ENCODE results near the gene ALDOA.

Gene ALDOA

DNA sequence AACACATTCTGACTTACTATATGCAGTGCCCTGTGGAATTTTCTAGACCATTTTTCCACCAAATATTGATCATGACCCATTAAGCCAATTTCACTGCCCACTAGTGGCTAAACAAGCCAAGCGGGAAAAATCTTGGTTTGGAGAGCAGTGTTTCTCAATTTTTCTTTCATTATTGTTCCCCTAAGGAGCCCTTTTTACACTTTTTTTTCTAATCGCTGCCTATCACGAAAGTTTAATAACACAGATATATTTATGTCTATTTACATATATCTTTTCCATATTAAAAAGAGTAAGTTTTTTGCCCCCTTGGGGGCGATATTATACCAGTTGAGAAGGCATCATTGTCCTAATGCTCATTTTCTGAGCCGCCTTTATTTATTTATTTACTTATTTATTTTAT lies 23.7 kb upstream of the ALDOA start:
- DNase-seq (ENCODE audit: low spot score) = no peak

GRCh38 chr16:30046178-30046577 lies 19.4 kb upstream of the ALDOA start:
- DNase-seq (ENCODE audit: low spot score) = no peak

- DNase-seq (ENCODE audit: low spot score) = no peak
Observed at GRCh38 chr16:30046588-30046987, 19.0 kb upstream of the ALDOA start.

DNA sequence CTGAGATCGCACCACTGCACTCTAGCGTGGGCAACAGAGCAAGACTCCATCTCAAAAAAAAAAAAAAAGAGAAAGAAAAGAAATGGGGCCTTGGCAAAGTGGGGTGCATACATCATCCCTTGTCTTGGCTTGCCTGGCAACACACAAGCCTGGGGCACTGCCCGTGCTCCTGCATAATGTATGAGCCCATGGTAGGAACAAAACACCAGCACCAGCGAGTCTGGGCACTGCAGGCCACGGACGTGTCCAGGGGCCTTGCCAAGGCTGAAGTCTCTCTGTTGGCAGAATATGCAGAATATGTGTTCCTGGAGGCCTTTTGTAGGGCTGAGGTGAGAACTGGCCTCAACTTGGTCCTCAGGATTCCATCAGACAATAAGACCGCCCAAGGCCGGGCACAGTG lies 15.7 kb upstream of the ALDOA start:
- DNase-seq (ENCODE audit: low spot score) = no peak

DNA sequence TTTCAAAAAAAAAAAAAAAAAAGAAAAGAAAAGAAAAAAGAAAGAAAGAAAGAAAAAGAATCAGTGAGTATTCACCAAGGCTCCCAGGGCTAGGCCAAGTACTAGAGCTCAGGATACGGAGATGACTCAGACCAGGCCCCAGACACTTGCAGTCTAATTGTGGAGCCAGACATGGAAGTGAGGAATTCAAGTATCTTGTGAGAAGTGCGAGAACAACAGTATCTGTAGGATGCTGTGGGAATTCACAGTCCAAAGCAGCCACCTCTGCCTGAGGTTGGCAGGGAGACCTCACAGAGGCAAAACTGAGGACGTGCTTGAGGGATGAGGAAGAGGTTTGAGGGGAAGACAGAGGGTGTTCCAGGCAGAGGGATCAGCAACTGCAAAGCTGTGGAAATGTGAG lies 14.0 kb upstream of the ALDOA start:
- DNase-seq (ENCODE audit: low spot score) = peak; percentile 60

GRCh38 chr16:30052671-30053372 lies 12.7 kb upstream of the ALDOA start:
- peak; percentile 95 for DNase-seq (ENCODE audit: low spot score)

DNA sequence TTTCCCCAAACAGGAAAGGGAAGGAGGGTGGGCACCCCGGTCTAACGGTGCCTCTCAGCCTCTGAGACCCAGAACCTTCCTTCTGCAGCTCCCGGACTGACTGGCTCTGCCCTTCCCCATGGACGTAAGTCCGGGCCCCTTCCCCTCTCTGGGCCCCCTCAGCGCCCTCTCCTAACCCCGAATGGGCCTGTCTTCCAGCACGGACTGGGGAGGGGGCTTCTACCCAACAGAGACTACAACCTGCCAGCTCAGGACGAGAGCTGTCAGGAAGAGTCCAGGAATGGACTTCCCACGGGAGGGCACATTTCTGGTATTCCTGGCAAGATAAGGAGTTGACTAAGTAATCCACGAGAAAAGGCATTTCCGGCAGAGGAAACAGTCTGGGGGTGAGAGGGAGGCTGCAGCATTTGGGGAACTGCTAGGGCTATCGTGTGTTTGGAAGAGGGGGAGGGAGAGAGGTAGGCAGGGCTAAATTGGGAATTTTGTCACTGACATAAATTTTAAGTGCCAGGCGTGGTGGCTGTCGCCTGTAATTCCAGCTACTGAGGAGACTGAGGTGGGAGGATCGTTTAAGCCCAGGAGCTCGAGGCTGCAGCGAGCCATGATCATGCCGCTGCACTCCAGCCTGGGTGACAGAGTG lies 12.1 kb upstream of the ALDOA start:
- peak; percentile 67 for DNase-seq (ENCODE audit: low spot score)

- no peak for DNase-seq (ENCODE audit: low spot score)
Observed at GRCh38 chr16:30054451-30054850, 11.1 kb upstream of the ALDOA start.

- no peak for DNase-seq (ENCODE audit: low spot score)
Observed at GRCh38 chr16:30054959-30055553, 10.5 kb upstream of the ALDOA start.

DNA sequence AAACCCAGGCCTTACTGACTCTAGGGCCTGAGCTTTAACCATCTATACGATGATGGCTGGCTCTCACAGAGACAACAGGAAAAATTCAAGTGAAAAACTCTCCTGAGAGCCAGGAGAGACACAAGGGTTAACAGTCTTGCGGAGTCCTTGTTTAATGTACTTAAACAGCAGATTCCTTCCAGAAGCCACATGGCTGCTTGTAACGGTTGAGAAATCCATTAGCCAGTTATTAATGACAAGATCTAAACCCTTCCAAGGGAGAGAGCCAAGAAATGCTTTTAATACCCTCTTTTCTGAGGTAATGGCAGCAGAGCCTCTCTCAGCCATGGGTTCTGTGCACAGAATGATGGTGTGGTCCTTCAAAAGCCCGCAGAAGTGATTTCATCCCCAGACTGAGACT lies 5.2 kb upstream of the ALDOA start:
- DNase-seq (ENCODE audit: low spot score) = no peak

DNA sequence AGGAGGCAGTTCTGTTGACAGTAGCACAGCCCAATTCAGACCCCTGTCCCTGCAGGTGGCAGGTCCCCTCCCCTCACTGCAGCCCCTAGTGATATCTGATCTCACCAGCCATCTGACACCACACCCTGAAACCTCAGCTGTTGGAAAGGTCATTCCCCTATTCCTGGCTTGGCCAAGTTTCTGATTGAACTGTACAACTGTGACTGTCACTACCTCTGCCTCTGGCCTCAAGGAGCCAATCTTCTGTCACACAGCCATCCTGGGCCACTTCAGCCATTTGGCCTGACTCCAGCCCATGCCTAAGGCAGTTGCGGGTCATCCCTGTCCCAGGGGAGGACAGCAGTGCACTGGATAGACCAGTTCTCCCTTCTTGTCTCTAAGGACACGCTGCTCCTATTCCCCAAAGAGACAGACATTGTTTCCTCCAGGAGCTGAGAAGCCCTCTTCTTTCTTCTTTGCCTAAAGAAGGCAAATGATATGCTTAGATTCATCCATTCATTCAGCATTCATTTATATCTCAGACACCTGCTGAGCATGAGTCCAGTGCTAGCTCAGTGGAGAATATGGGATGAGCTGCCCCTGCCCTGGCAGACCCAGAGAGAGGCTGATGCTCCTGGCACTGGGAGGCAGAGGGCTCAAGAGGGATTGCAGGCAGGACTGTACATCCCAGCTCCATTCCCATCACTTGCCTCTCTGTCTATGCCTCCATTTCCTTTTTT lies 4.6 kb upstream of the ALDOA start:
- DNase-seq (ENCODE audit: low spot score) = no peak

DNA sequence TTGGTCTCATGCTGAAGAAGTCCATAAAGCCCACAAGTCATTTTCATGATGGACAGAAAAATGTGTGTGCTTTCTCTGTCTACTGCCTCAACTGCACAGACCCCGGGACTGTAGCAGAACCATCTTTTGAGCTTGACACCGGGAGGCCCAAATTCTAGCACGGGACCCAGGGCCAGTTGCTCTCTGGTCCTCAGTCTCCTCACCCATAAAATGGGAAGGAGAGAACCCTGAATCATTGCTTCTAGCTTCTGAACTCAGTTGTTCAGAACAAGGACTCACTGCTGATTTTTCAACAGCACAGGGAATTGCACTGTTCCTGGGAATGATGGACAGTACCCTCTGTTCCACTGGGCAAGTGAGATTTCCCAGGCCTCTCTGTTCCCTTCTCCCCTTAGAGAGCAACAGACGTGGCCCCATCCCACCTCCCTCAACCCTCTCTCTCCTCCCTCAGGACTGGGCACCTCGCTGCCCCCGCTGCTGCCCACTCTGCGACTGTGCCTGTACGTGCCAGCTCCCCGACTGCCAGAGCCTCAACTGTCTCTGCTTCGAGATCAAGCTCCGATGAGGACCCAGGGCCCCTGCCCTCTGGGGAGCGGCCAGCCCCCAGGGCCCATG lies 2.2 kb upstream of the ALDOA start:
- DNase-seq (ENCODE audit: low spot score) = no peak

DNA sequence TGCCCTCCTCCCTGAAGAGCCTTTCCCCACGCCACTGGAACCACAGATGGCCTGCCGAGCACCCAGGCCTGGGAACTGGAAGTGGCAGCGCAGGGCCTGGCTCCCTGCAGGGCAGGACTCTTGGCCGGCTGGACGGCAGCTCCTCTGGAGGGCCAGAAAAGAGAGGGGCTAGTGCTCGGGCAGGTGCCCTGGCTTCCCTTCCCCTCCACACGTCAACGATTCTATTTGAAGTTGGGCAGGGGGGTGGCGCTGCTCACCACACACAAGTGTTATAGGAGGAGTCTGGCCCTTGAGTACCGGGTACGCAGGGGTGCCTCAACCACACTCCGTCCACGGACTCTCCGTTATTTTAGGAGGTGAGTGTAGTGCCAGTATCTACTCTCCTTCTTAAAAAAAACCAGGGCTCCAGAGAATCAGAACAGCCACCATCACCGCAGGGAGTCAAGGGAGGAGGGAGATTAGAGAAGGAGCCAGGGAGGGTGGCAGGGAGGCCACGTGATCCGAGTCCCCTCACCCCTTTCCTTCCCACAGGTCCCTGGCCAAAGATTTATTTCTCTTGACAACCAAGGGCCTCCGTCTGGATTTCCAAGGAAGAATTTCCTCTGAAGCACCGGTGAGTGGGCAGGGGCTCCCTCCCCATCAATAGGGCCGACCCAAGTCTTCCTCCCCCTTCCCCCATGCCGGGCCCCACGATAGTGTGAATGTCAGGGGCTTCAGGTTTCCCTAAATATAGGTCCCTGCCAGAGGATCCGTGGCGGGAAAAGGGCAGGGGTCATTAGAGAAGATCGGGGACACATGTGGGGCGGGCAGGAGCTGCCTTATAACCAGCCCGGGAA lies 1.4 kb upstream of the ALDOA start:
- DNase-seq (ENCODE audit: low spot score) = peak; percentile 29

- peak; percentile 24 for DNase-seq (ENCODE audit: low spot score)
Observed at GRCh38 chr16:30064729-30065101, 845 bp upstream of the ALDOA start.

- DNase-seq (ENCODE audit: low spot score) = peak; percentile 72
Observed at GRCh38 chr16:30065943-30066760, 592 bp downstream of the ALDOA start.

- DNase-seq (ENCODE audit: low spot score) = no peak
Observed at GRCh38 chr16:30066761-30067583, 1.4 kb downstream of the ALDOA start.

GRCh38 chr16:30067584-30067916 lies 2.0 kb downstream of the ALDOA start:
- DNase-seq (ENCODE audit: low spot score) = no peak

- DNase-seq (ENCODE audit: low spot score) = no peak
Observed at GRCh38 chr16:30068333-30068732, 2.8 kb downstream of the ALDOA start.

GRCh38 chr16:30068750-30069610 lies 3.4 kb downstream of the ALDOA start:
- no peak for DNase-seq (ENCODE audit: low spot score)

Measured in AG08396 (cell line).